ENCODE results near the gene MRGPRE.
"Not testable (repeated sequence)": the region's sequence is repeated elsewhere in the genome, so short reads cannot be mapped to it uniquely, and the experiment has no call there.

The MRGPRE gene

GRCh38 chr11:3231851-3232744 lies at the start of gene MRGPRE:
Gene MRGPRE (minus strand): TSS chr11:3232417. CDS start chr11:3228799, 3,618 bp downstream.
- peak; percentile 80 for DNase-seq

GRCh38 chr11:3281146-3281545 lies 48.9 kb upstream of the MRGPRE start:
- DNase-seq, result not testable (repeated sequence)

GRCh38 chr11:3280662-3281061 lies 48.4 kb upstream of the MRGPRE start:
- not testable (repeated sequence) for DNase-seq

- not testable (repeated sequence) for DNase-seq
Observed at GRCh38 chr11:3278922-3279321, 46.7 kb upstream of the MRGPRE start.

- DNase-seq, result not testable (repeated sequence)
Observed at GRCh38 chr11:3273629-3274028, 41.4 kb upstream of the MRGPRE start.

- not testable (repeated sequence) for DNase-seq
Observed at GRCh38 chr11:3262548-3262947, 30.3 kb upstream of the MRGPRE start.

- not testable (repeated sequence) for DNase-seq
Observed at GRCh38 chr11:3261831-3262230, 29.6 kb upstream of the MRGPRE start.

- DNase-seq, result not testable (repeated sequence)
Observed at GRCh38 chr11:3257509-3257908, 25.3 kb upstream of the MRGPRE start.

GRCh38 chr11:3255241-3255640 lies 23.0 kb upstream of the MRGPRE start:
- not testable (repeated sequence) for DNase-seq

- DNase-seq, result not testable (repeated sequence)
Observed at GRCh38 chr11:3254773-3255172, 22.6 kb upstream of the MRGPRE start.

GRCh38 chr11:3245071-3245470 lies 12.9 kb upstream of the MRGPRE start:
- DNase-seq, result no peak

- DNase-seq, result no peak
Observed at GRCh38 chr11:3243880-3244279, 11.7 kb upstream of the MRGPRE start.

GRCh38 chr11:3237119-3237518 lies 4.9 kb upstream of the MRGPRE start:
- no peak for DNase-seq

GRCh38 chr11:3234846-3235245 lies 2.6 kb upstream of the MRGPRE start:
- no peak for DNase-seq

GRCh38 chr11:3232956-3233355 lies 739 bp upstream of the MRGPRE start:
- DNase-seq, result no peak

- DNase-seq, result no peak
Observed at GRCh38 chr11:3231550-3231850, 717 bp downstream of the MRGPRE start.

GRCh38 chr11:3230636-3231549 lies 1.3 kb downstream of the MRGPRE start:
- DNase-seq, result no peak

- DNase-seq, result no peak
Observed at GRCh38 chr11:3229673-3230630, 2.3 kb downstream of the MRGPRE start.

GRCh38 chr11:3228445-3228829 lies 3.8 kb downstream of the MRGPRE start:
- DNase-seq, result no peak

GRCh38 chr11:3227568-3228444 lies 4.4 kb downstream of the MRGPRE start:
- DNase-seq, result no peak

GRCh38 chr11:3226846-3227567 lies 5.2 kb downstream of the MRGPRE start:
- DNase-seq, result no peak
